KBM-7 (cell line): ENCODE measurements around the gene ILKAP.
A peak's percentile ranks its signal among the peaks of the same experiment; 100 is the strongest.

Source experiments
- DNase-seq: peaks from one replicate; pipeline ENCODE4 v3.0.0-alpha.2; 2015
- in situ Hi-C: fragments of 300-500 bp; cut with MboI; formaldehyde crosslinking; loops from 2 replicates; pipeline ENCODE4 v1.14.3; 2020; ENCODE audit warnings: low sequenced_read_pairs, low pct_unique_long_range_greater_than_20kb, mixed read lengths

The ILKAP gene

GRCh38 chr2:238158509-238159070 lies 44.9 kb downstream of the ILKAP start, which contains the start of gene ERFE:
TSS of gene ERFE (plus strand) at chr2:238158970. CDS start at chr2:238159008, 38 bp downstream.
- peak; percentile 23 for DNase-seq
- in situ Hi-C loops, result no loop called here

DNA sequence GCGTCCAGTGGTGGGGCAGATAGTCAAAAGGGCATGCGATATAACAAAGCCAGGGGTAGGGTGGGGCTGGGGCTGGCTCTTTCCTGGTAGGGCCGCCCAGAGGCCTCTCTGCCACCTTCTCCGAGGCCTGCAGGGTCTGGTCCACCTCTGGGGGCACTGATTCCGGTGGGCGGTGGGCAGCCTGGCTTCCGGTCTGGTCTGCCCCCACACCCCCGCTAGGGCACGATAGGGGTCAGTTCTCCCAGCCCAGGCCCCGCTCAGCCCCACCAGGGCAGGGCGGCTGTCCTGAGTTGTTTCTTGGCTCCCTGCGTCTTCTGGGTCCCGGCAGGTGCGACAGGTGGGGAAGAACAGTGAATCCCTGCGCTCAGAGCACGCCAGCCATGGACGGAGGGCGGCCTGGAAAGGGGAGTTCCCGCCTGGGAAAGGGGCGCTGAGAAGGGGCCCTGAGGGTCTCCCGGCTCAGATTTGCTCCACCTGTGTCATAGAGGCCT lies 45.4 kb downstream of the ILKAP start:
- in situ Hi-C loops, result no loop called here
- no peak for DNase-seq

DNA sequence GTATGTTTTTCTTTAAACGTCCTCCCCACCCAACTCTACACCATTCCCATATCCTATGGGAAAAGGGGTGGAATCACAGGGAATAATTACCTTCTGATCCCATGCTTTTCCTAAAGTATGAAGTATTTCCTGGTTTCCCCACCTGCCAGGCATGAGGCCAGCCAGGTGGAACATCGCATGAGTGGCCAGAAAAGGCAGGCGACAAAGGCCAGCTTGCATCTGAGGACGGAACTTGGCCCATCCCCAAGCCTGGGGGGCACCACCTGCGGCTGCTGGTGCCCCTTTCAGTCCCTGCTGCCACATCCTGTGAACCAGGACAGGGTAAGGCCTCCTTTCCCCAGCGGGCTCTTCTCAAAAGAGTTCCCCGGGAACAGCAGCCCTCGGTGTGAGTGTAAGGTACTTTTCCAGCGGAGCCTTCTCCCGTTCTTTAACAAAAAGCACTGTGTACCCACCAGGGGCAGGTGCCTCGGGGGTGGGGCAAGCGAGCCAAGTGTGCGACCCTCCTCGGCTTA lies 45.9 kb downstream of the ILKAP start:
- DNase-seq, result no peak
- in situ Hi-C loops, result no loop called here

DNA sequence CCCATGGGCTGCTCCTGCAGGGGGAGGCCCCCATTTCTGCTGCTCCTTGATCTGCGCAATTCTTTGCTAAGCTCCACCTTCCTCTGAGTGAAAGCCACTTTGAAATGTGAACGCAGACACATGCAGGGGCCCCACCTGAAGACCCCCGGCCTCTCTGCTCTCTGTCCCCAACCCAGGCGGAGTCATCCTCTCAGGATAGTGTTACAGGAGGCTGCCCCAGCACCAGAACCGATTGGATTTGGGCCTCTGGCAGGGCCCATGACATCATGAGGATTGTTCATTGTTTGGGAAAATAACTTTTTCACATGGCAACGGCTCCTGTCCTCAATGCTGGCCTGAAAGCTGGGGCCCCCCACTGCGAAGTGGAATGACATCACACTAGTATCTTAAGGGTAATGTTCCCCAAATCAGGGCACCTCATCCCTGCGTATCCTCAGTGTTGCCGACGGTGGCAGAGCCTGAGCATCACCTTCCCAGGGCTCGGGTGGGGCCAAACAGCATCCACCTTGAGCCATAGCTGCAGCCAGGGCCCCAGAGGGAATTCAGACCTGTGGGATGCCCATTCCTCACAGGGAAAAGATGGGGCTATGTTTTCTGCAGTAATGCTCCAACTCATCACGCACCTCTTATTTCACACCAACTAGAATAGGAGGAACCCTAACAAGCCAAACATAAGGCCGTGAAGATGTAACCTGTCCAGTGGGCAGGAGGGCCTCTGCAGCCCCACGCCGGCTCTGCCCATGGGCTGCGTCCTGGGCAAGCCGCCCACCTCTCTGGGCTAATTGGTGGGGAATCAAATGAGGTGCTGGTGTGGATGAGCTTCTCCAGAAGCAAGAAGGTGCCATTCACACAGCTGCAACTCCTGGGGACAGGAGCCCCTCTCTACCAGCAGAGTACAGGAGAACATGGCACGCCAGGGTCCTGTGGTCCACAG lies 47.5 kb downstream of the ILKAP start:
- in situ Hi-C loops, result no loop called here
- DNase-seq, result no peak

GRCh38 chr2:238155051-238155760 lies 48.3 kb downstream of the ILKAP start:
- peak; percentile 40 for DNase-seq
- in situ Hi-C loops, result no loop called here

DNA sequence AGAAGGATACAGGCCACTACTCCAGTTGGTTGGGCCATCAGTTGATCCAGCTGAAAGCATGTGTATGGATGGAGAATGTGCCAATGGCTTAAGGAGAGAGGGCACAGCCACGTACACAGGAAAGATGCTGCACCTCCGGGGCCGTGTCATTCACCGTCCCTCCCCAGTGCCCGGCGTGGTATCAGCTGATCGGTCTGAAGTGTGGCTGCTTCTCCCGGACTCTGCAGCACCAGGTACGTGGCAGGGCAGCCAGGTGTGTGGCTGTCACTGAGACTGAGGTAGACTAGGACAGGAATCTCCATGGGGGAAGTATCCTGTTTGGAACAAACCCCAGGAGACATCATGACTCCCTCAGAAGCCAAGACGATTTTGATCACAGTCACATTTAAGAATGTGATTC lies 48.9 kb downstream of the ILKAP start:
- in situ Hi-C loops, result no loop called here
- DNase-seq, result no peak

- in situ Hi-C loops, result no loop called here
- DNase-seq, result no peak
Observed at GRCh38 chr2:238152771-238153688, 50.5 kb downstream of the ILKAP start.

DNA sequence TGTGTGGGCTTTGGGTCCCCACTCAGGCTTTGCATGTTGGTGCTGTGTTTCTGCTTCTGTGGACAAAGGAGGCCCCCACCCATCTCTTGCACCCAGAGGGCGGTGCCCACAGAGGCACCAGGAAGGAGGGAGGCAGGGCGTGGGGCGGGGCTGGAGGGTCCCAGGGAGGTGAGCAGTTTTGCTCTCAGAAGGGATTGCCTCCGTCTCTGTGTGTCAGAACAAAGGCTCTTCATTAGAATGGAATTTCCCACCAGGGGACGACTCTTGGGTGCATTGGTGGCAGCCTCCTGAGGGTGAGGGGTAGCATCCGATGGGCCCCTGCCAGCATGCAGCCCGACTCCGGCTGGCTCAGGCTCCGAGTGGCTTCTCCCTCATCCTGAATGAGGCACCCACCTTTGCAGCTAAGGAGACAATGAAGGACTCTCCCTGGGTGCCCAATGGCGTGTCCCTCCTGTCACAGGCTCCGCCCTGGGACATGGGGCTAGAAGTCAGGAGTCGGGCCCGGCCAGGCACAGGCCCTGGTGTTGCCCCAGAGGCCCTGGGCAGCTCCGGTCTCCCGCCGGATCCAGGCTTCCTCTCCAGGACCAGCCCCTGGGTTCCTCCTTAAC lies 51.8 kb downstream of the ILKAP start:
- in situ Hi-C loops, result no loop called here
- DNase-seq, result no peak

- in situ Hi-C loops, result no loop called here
- DNase-seq, result no peak
Observed at GRCh38 chr2:238151205-238151604, 52.3 kb downstream of the ILKAP start.

DNA sequence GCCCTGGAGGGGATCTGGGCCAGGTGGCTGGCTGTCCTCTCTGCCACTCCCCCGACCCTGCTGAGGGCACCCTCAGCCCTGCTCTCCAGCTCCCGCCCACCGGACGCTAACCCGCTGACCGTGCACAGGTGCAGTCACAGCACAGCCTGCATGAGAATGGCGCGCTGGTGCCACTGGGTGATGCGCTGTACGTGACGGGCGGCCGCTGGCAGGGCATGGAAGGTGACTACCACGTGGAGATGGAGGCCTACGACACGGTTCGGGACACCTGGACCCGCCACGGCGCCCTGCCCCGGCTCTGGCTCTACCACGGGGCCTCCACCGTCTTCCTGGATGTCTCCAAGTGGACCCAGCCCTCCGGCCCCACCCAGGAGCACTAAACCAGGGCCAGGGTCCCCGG lies 52.8 kb downstream of the ILKAP start:
- in situ Hi-C loops, result no loop called here
- no peak for DNase-seq

- no peak for DNase-seq
- in situ Hi-C loops, result no loop called here
Observed at GRCh38 chr2:238149841-238150572, 53.5 kb downstream of the ILKAP start.

DNA sequence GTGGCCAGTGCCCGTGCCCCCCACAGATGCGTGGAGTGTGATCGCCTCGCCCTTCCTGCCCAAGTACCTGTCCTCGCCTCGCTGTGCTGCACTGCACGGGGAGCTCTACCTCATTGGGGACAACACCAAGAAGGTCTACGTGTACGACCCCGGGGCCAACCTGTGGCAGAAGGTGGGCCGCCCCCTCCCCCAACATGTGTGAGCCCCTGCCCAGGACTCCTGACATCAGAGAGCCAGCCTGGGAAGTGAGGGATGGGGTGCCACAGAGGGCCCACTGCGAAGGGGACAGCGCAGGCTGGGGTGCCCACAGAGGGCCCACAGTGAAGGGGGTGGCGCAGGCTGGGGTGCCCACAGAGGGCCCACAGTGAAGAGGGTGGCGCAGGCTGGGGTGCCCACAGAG lies 54.5 kb downstream of the ILKAP start:
- DNase-seq, result no peak
- in situ Hi-C loops, result no loop called here

DNA sequence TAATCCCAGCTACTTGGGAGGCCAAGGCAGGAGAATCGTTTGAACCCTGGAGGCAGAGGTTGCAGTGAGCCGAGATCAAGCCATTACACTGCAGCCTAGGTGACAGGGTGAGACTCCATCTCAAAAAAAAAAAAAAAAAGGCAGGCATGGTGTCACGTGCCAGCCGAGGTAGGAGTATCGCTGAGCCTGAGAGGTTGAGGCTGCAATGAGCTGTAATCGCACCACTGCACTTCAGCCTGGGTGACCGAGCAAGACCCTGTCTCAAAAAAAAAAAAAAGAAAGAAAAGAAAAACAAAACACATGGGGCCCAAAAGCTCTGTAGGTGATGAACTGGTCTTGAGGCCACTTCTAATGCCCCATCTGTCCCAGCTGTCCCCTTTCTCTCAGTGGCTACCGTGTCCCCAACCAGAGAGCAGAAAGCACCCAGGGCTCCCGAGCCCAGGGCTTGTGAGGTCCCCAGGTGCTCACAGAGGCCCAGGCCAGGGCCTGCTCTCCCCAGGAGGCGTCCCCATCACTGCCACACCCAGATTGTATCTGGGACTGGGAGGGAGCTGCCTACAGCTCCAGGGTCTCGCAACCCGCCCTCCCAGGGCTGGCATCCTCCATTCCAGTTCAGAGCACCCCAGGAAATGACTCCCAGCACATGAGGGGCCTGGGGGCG lies 56.5 kb downstream of the ILKAP start:
- in situ Hi-C loops, result no loop called here
- DNase-seq, result no peak

- DNase-seq, result no peak
Observed at GRCh38 chr2:238145851-238146250, 57.6 kb downstream of the ILKAP start.

DNA sequence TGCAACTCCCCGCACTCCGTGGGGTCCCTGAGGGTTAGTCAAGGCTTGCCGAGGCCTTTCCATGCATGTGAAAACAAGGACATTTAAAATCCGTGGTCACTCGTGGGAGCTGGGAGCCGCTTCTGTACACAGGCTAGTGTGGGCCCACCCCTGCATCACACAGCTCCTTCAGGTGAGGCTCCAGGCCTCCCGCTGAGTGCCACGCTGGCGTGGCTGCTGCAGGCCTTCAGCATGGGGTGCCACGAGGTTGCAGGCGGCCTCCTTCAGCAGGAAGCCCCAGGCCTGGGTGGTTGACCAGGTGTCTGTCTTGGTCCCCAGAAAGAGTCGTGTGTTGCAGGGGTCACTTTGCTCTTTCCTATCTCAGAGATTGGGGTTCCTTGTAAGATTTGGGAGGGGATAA lies 58.4 kb downstream of the ILKAP start:
- in situ Hi-C loops, result no loop called here
- no peak for DNase-seq

More at GRCh38 chr2:238145851-238146250, 57.6 kb downstream of the ILKAP start:
- in situ Hi-C loops, result no loop called here

DNA sequence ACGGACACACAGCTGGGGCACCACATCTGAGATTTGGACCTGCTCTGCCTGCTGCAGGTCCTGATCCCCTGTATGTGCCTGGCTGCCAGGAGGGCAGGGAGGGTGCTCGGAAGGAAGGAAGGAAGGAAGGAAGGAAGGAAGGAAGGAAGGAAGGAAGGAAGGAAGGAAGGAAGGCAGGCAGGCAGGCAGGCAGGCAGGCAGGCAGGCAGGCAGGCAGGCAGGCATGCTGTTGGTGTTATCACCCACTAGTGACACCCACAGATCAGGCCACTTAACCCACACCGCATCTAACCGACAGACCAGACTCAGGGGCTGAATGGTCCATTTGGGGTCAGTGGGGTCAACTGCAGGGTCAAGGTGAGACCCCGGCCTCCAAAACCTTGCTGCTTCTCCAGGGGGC lies 59.2 kb downstream of the ILKAP start:
- in situ Hi-C loops, result no loop called here

DNA sequence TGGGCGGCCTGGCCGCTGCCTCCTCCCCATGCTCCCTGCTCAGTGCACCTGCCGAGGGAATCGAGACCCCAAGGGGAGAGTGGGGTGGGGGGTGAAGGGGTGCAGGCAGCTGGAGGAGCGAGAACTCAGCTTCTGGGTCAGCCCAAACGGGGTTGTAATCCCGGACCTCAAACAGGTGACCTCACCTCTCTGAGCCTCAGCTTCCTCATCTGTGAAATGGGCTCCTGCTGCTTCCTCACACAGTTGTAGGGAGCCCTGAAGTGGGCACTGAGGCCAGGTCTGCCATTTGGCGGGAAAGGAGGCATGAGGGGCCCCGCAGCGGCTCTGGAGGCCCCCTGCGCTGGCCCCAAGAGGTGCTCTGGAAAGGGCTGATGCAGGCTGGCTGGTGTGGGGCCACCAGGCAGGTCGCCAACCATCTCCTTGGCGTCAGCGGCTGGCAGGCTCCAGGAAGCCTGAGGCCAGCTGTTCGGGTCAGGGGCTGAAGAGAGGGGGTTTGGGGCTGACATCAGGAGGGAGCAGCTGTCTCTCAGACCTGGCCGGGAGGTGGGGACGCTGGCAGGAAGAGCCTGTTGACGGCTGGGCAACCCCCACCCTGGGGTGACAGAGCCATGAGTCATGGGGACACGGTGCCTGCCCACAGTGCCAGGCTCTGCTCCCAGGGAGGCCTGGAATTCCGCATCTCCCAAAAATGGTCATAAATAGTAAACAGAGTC lies 60.1 kb downstream of the ILKAP start:
- in situ Hi-C loops, result no loop called here
- DNase-seq, result no peak

More for the DNA sequence above, 59.2 kb downstream of the ILKAP start:
- no peak for DNase-seq
